GM19372 (cell line): ENCODE measurements around the gene KLC4.
"Not testable (repeated sequence)": the region's sequence is repeated elsewhere in the genome, so short reads cannot be mapped to it uniquely, and the experiment has no call there.

Experiments
- ATAC-seq: cut with Tn5 transposase; IDR thresholded peaks from one replicate; pipeline ENCODE4 v1.9.1; 2021; ENCODE audit warnings: mild to moderate bottlenecking, low read depth, moderate library complexity; ENCODE audit not compliant: unreplicated experiment

The KLC4 gene

GRCh38 chr6:43090559-43090956 is 31.1 kb downstream of the KLC4 start:
- ATAC-seq = no peak

DNA sequence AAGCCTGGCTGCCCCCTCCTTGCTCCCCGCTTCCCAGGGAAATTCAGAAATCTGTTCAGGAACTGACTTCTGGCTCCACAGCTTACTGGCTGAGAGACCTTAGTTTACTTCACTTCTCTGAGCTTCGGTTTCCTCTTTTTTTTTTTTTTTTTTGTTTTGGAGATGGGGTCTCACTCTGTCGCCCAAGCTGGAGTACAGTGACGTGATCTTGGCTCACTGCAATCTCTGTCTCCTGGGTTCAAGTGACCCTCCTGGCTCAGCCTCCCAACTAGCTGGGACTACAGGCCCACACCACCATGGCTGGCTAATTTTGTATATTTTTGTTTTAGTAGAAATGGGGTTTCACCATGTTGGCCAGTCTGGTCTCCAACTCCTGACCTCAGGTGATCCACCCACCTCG is 31.6 kb downstream of the KLC4 start:
- no peak for ATAC-seq

GRCh38 chr6:43091436-43091991 is 32.1 kb downstream of the KLC4 start:
- ATAC-seq = no peak

DNA sequence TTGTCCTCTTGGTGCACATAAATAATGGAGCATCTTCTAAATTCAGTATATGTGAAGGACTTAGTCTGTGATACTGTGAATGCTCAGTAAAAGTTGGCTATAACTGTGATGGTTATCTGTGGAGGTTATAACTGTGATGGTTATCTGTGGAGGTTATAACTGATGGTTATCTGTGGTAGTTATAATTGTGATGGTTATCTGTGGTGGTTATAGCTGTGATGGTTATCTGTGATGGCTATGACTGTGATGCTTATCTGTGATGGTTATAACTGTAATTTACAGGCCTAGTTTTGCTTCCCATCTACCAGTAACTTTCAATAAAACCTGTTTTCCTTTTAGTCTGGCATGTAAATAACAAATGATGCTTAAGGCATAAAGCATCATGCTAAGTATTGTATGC is 33.2 kb downstream of the KLC4 start:
- ATAC-seq = no peak

GRCh38 chr6:43093436-43094289 is 34.2 kb downstream of the KLC4 start:
- no peak for ATAC-seq

DNA sequence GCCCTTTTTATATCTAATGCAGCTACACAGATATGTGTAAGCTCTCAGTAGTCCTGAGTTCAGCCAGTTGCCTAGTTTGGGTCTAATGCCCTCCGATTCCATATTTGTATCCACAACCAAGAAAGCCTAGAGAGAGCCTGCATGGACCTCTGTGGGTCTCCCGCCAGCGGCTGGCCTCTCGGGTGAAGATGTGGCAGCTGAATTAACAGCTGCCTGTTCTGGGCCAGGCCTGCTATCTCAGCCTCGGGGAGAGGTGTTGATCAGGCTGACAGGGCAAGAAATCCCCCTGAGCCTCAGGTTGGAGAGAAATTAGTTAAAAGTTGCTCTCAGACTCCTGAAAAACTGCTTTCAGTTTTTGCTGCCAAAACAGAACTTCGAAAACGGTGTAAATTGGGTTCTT is 36.5 kb downstream of the KLC4 start:
- no peak for ATAC-seq

DNA sequence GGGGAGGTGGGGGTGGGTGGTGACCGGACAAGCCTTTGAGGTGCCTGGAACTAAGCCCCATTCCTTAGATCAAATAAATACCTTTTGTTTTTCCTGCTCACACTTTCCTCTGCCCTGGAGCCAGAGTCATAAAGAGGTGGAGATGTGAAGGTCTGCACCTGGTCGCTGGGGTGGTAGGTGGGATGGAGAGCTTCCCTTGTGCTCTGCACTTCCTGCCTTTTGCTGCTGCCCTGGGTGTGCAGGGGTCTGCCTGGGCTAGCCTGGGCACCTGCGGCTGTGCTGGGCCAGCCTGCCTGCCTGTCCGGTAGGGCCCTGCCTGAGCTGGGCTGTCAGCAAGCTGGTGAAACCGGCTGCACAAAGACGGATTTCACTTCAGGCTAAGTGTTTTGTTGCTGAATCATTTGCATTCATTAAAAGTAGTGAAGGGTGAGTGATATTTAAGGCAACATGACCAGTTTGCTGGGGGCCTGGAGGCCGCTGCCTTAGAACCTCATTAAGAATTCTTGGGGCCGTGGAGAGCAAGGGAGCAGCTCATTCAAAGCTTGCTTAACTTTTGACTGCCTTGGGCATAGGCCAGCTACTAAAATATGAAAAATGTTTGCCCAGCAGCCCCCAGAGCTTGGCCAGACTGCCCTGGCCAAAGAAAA is 37.1 kb downstream of the KLC4 start:
- ATAC-seq = no peak

GRCh38 chr6:43097098-43097489 is 37.7 kb downstream of the KLC4 start:
- no peak for ATAC-seq

- no peak for ATAC-seq
Measured at GRCh38 chr6:43097502-43097901, 38.1 kb downstream of the KLC4 start.

DNA sequence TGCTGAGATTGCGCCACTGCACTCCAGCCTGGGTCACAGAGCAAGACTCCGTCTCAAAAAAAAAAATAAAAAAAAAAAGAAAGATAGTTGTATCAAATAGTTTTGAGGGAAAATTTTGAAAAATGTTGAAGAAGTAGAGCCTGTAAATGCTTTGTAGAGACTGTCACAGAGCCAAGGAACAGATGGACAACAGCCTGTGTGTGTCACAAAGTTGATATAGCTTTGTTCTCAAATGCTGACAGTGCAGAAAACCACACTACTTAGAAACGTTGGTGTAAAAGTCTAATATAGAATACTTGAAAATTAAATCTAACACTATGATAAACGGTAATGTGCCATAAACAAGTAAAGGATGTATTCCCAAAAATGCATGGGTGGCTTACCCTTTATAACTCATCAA is 42.1 kb downstream of the KLC4 start:
- ATAC-seq = no peak

DNA sequence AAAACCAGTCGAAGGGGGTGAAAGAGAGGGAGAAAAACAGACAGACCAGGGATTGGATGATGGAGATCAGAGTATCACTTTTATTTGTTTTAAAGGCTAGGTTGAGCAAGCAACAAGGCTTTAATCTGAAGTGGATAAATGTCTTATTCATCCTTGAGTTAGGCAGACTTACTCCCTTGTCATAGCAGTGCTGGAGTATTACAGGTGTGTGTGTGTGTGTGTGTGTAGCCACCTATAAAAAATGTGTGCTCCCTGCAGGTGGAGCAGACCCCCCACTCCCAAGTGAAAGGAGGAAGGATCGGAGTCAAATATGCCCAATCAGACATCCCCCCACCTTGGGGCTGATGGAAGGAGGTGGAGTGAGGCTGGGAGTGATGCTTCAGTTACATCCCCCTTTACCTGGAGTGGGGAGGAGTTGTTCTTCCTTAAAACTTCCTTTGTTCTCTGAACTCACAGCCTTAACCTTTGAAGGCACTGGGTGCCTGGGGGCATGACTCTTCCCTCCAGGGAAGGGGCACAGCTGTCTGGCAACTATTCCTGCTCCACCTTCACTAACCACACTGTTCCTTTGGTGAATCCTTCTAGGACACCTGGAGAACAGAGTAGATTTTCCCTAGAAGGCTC is 43.9 kb downstream of the KLC4 start:
- no peak for ATAC-seq

- ATAC-seq = no peak
Measured at GRCh38 chr6:43105538-43106222, 46.2 kb downstream of the KLC4 start.

DNA sequence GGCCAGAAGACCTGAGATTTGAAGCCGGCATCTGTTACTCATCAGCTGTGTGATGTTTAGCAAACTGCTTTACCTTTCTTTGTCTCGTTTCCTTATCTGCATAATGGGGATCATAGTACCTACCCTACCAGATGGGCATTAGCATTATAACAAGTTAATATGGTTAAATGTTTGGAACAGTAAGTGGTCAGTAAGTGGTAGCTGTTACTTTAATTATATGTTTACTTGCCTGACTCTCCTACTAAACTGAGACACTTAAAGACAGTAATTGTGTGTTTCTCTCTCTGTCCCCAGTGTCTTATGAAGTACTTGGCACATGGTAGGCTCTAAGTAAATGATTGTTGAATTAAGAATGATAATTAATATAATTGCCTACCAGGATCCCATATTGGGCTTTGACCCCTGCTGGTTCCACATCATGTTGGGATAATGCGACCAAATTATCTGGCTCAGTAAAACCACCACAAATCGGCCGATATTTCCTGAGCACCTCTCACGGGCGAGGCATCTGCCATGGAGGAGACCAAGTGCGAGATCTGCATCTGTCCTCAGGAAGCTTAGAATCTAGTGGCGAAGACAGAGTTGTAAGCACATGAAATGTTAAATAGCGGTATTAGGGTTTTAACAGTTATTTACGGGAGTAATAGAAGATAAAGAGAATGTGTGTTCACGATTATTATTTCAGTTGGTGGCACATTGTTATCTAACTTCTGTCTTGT is 48.1 kb downstream of the KLC4 start:
- no peak for ATAC-seq

GRCh38 chr6:43113431-43114260 is 54.2 kb downstream of the KLC4 start:
- ATAC-seq = no peak

DNA sequence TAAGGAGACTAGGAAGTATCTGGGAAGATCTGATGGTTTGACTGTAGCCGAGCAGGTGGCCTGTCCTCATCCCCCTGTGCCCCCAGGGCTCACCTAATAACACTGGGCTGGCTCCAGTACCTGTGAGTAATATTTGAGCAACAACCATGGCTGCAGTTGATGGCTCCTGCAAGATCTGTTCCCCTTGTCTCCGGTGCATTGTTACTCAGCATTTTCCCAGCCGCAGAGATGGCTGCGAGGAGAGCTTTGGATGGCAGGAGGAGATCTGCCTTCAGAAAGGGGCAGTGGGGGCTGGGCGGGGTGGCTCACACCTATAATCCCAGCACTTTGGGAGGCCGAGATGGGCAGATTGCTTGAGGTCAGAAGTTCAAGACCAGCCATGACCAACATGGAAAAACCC is 55.9 kb downstream of the KLC4 start:
- ATAC-seq = no peak

- not testable (repeated sequence) for ATAC-seq
Measured at GRCh38 chr6:43117466-43117865, 58.0 kb downstream of the KLC4 start.

- ATAC-seq = no peak
Measured at GRCh38 chr6:43119482-43119881, 60.1 kb downstream of the KLC4 start.

- ATAC-seq = no peak
Measured at GRCh38 chr6:43120101-43120763, 60.8 kb downstream of the KLC4 start.
